ENCODE results near the gene CYTH3. TPM values are rescaled to one million over a fixed set of nuclear protein-coding genes. Genes with fewer than 3 reads are reported as not detected.
A peak's percentile ranks its signal among the peaks of the same experiment; 100 is the strongest.

CYTH3 gene
- total and polyA plus RNA-seq, 2 donors (not counting 3 experiments of a cell fraction or from before 2014, with no cell fraction given): 8.6 to 11.2 TPM

DNA sequence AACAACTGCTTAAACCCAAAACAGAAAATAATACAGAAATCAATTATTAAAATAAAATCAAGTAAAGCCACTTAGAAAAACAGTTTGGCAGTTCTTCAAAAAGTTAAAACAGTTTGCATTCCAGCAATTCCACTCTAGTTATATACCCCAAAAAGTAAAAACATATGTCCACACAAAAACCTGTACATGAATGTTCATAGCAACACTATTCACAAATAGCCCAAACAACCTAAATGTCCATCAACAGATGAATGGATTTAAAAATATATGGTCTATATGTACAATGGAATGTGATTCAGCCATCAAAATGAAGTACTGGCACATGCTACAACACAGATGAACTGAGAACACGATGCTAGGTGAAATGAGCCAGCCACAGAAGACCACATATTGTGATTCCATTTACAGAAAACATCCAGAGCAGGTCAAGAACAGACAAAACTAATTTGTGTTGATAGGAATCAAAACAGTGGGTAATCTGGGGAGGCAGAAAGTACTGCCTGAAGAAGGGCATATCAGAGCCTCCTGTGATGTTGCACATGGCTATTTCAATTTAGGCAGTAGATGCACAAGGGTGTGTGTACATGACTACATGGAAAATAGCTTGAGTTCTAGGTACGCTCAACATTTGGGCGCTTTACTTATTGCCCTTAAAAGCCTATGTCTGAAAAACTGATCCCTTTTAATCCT, 66.3 kb downstream of the CYTH3 start:
- H3K9me3 ChIP-seq (replicated peaks; ENCODE audit: control insufficient read depth, insufficient read depth, low read length): no peaks in the 10 kb centered on the region
- DNase-seq (ENCODE audit: low read depth, low spot score): no peak
- CTCF ChIA-PET: no interaction called here
- H3K27ac ChIP-seq (ENCODE audit: insufficient read depth, low read depth, low read length): no peak overlapping the region
- no peak overlapping the region for H3K9ac ChIP-seq (replicated peaks; ENCODE audit: extremely low read depth, insufficient read depth, low read length)
- H3K4me2 ChIP-seq (ENCODE audit: insufficient read depth, low read length): no peak overlapping the region
- H3K36me3 ChIP-seq (ENCODE audit: control insufficient read depth in 2 of 2, extremely low read depth in 1 of 2, insufficient read depth in 2 of 2, low read length in 2 of 2): no peaks in the 10 kb centered on the region
- FAIRE-seq: peak; percentile 31
- H2AFZ ChIP-seq (ENCODE audit: low read depth, low read length): no peak overlapping the region
- POLR2A ChIA-PET: no interaction called here
- H4K20me1 ChIP-seq (replicated peaks; ENCODE audit: control insufficient read depth, extremely low read depth, insufficient read depth, low read length): no peaks in the 10 kb centered on the region
- no peaks in the 10 kb centered on the region for H3K4me1 ChIP-seq (ENCODE audit: control insufficient read depth, extremely low read depth, insufficient read depth, low read length)
- no peak overlapping the region for H3K4me3 ChIP-seq (replicated peaks in 1 of 3; ENCODE audit: insufficient read depth in 1 of 3, low read depth in 1 of 3, low read length in 3 of 3)
- H3K79me2 ChIP-seq (ENCODE audit: control insufficient read depth, insufficient read depth, low read length): no peaks in the 10 kb centered on the region
- dilution Hi-C loops (cut with MboI; ENCODE audit: extremely low pct_ligation_motif_present, low sequenced_read_pairs) (no loop called here), intact Hi-C loops (cut with micrococcal nuclease) (no loop called here)
- TF ChIP-seq, protein P1, sequence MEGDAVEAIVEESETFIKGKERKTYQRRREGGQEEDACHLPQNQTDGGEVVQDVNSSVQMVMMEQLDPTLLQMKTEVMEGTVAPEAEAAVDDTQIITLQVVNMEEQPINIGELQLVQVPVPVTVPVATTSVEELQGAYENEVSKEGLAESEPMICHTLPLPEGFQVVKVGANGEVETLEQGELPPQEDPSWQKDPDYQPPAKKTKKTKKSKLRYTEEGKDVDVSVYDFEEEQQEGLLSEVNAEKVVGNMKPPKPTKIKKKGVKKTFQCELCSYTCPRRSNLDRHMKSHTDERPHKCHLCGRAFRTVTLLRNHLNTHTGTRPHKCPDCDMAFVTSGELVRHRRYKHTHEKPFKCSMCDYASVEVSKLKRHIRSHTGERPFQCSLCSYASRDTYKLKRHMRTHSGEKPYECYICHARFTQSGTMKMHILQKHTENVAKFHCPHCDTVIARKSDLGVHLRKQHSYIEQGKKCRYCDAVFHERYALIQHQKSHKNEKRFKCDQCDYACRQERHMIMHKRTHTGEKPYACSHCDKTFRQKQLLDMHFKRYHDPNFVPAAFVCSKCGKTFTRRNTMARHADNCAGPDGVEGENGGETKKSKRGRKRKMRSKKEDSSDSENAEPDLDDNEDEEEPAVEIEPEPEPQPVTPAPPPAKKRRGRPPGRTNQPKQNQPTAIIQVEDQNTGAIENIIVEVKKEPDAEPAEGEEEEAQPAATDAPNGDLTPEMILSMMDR (IDR thresholded peaks at IDR 0.05; ENCODE audit: extremely low read depth in 1 of 2, insufficient read depth in 1 of 2, low read depth in 1 of 2, low read length in 2 of 2): no peak
- TF ChIP-seq FOS (IDR thresholded peaks at IDR 0.05; ENCODE audit: borderline replicate concordance, insufficient read depth, low read length) (no peak), POLR2A (IDR thresholded peaks at IDR 0.05; ENCODE audit: low read depth, low read length) (no peak), JUN (IDR thresholded peaks at IDR 0.05; ENCODE audit: borderline replicate concordance, insufficient read depth, insufficient read length, low read depth) (no peak), MYC (IDR thresholded peaks at IDR 0.05; ENCODE audit: low read depth, low read length) (no peak), GATA2 (IDR thresholded peaks at IDR 0.05; ENCODE audit: insufficient read depth, insufficient read length, low read depth, low read length) (no peak), POLR2AphosphoS5 (IDR thresholded peaks at IDR 0.05; ENCODE audit: insufficient read depth, low read depth, low read length) (no peak), EZH2 (IDR thresholded peaks at IDR 0.05; ENCODE audit: borderline replicate concordance, low read depth, low read length, severe bottlenecking) (no peak)
- TF ChIP-seq, protein P2, sequence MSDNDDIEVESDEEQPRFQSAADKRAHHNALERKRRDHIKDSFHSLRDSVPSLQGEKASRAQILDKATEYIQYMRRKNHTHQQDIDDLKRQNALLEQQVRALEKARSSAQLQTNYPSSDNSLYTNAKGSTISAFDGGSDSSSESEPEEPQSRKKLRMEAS (IDR thresholded peaks at IDR 0.05; ENCODE audit: insufficient read depth, insufficient read length): no peak
- BruUV-seq (replicated peaks): no TSS peak
- no peaks in the 10 kb centered on the region for H3K27me3 ChIP-seq (ENCODE audit: control insufficient read depth in 2 of 2, insufficient read depth in 2 of 2, low read length in 2 of 2)
- no peaks in the 10 kb centered on the region for H3K9me1 ChIP-seq (replicated peaks; ENCODE audit: control insufficient read depth, extremely low read depth, insufficient read depth, low read length)

Measured in endothelial cell of umbilical vein (primary cell).